ENCODE measurements around the gene CDK11B.
"Not testable (repeated sequence)": the region's sequence is repeated elsewhere in the genome, so short reads cannot be mapped to it uniquely, and the experiment has no call there.

Gene CDK11B

GRCh38 chr1:1662830-1663560 lies 4.2 kb upstream of the CDK11B start:
- not testable (repeated sequence) for DNase-seq (ENCODE audit: low read depth, low spot score)

DNA sequence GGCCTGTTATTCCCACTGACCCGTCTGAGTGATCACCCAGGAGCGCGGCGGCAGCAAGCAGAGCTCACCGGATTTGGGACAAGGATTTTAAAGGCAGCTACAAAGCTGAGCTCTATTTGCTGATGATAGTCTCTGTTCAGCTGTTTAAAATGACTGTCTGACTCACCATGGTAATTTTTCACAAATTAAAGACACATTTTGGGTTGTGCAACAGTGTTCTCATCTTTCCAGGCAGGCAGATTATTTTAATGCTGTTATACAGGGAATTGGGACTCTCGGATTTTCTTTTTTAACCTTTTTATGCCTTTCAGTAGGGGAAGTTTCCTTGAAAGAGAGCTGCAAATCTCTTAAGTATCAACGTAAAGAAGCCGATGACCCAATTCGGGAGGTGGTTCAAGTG lies 3.6 kb upstream of the CDK11B start:
- DNase-seq (ENCODE audit: low read depth, low spot score): not testable (repeated sequence)

- not testable (repeated sequence) for DNase-seq (ENCODE audit: low read depth, low spot score)
Measured at GRCh38 chr1:1648265-1648664, 10.5 kb downstream of the CDK11B start.

DNA sequence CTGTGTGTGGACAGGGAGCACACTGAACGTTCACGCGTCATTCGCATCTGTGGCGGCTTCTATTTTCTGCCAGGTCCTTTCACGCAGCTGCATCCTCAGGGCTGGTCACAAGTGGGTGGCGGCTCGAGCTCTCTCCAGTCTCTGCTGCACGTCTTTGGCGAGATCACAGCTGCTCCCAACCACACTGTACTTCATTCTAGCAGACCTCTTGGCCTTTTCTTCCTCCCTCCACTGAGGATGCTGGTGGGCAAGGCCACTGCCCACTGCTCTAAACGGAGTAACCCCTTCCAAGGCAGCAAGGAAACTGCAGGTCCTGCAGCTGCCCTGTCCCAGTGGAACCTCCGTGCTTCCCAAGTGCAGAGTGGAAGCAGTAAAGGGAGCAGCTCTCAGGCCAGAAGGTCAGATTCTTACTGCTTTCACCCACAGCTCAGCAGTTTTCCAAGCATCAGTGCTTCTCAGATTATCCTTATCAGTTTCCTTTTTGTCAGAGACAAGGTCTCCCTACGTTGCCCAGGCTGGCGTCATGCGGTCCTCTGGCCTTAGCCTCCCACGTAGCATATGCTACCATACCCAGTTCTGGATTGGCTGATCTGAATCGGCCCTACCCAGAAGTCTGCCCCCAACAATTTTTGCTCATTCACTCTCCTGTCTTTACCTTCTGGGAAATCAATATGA lies 11.1 kb downstream of the CDK11B start:
- not testable (repeated sequence) for DNase-seq (ENCODE audit: low read depth, low spot score)

DNA sequence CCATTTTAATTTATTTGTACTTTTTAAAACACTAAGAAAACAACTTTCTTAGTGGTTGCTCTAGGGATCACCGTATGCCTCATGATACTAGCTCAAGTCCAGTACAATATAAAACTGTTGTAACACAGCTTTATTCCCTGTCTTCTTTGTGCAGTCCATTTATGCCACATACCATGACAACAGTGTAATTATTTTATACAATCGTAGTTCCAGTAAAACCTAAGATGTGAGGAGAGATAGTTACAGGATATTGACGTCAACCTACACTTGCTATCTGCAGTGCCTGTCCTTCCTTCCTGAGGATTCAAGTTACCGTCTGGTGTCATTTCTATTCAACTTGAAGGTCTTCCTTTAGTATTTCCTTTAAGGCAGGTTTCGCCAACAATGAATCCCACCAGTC lies 12.5 kb downstream of the CDK11B start:
- not testable (repeated sequence) for DNase-seq (ENCODE audit: low read depth, low spot score)

GRCh38 chr1:1640711-1641461 lies 17.9 kb downstream of the CDK11B start:
- not testable (repeated sequence) for DNase-seq (ENCODE audit: low read depth, low spot score)

DNA sequence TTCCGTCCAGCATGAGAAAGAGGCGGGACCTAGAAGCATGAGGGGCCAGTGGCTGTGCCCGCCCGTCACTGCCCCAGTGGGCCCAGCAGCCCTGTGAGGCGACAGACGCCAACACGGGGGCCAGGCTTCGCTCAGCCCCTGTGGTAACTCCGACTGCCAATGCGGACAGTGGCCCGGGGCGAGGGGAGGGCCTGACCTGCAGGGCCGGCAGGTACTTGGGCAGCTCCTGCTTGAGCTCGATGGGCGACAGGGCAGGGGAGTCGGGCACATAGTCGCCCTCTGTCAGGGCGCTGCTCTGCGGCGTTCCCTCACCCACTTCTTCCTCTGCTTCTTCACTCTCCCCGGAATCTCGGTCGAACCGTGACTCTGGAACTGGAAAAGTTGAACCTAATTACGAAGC lies 18.7 kb downstream of the CDK11B start:
- DNase-seq (ENCODE audit: low read depth, low spot score): not testable (repeated sequence)

GRCh38 chr1:1639368-1639767 lies 19.4 kb downstream of the CDK11B start:
- DNase-seq (ENCODE audit: low read depth, low spot score): not testable (repeated sequence)

DNA sequence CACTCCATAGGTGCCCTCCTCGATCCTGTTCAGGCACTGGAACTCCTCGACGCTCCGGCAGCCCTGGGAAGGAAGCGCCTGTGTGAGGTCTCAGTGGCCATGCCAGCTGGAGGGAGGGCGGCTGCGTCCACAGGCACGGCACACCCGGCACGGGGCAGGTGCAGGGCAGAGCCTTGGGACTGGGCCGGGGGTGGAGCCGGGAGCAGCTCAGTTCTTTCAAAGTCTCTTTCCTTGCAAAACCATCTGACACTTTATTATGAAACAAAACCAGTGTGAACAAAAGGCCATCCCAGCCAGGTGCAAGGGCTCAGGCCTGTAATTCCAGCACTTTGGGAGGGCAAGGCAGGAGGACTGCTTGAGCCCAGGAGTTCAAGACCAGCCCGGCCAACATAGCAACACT lies 20.3 kb downstream of the CDK11B start:
- not testable (repeated sequence) for DNase-seq (ENCODE audit: low read depth, low spot score)

GRCh38 chr1:1637479-1637875 lies 21.3 kb downstream of the CDK11B start:
- DNase-seq (ENCODE audit: low read depth, low spot score): not testable (repeated sequence)

DNA sequence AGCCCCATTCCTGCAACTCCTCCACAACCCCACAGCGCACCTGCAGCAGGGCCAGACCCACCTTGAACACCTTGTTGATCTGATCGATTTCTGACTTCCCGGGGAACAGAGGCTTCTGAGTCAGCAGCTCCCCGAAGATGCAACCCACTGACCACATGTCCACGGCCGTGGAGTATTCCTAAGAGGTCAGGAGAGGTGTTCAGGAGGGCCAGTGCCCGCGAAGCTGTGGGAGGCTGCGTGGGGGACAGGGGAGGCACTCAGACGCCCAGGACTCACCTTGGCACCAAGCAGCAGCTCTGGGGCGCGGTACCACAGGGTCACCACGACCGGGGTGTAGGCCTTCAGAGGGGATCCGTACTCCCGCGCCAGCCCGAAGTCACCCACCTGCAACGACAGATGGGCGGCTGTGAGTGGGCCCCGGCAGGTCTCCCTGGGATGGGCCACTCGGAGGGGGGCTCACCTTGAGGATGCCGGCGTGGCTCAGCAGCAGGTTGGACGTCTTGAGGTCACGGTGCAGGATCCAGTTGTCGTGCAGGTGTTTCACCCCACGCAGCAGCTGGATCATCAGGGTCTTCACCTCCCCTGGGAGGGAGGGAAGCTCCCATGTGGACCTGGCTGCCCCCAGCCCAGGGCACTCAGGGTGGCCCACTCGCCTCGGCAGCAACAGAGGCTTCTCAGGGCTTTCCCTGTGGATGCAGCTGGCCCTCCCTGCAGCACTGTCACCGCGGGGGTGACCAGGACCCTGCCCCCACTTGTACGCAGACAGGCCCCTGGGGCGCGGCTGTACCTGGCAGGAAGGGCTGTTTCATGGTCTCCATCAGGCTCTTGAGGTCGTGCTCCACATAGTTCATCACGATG lies 22.0 kb downstream of the CDK11B start:
- not testable (repeated sequence) for DNase-seq (ENCODE audit: low read depth, low spot score)

DNA sequence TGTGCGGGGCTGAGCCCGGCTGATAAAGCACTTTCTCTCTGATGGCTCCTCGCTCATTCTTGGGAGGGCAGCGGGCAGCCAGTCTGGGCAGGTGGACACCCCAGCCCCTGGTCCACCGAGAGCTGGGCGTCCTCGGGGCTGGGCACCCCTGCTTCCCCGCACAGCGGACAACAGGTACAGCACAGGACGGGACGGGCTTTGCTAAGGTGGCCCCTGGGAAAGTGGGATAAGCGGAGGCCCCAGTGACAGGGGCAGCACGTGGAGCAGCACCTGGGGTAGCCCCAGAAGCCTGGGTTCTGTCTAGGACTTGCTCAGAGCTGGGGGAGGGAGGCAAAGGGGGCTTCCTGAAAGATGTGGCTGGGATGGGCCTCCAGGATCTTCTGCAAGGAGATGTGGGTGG lies 24.2 kb downstream of the CDK11B start:
- not testable (repeated sequence) for DNase-seq (ENCODE audit: low read depth, low spot score)

- not testable (repeated sequence) for DNase-seq (ENCODE audit: low read depth, low spot score)
Measured at GRCh38 chr1:1633409-1633808, 25.4 kb downstream of the CDK11B start.

- DNase-seq (ENCODE audit: low read depth, low spot score): no peak
Measured at GRCh38 chr1:1631782-1632420, 26.9 kb downstream of the CDK11B start, which contains the start of gene MMP23B. MMP23B (plus strand) TSS chr1:1632173; CDS start chr1:1632219, 46 bp downstream.

DNA sequence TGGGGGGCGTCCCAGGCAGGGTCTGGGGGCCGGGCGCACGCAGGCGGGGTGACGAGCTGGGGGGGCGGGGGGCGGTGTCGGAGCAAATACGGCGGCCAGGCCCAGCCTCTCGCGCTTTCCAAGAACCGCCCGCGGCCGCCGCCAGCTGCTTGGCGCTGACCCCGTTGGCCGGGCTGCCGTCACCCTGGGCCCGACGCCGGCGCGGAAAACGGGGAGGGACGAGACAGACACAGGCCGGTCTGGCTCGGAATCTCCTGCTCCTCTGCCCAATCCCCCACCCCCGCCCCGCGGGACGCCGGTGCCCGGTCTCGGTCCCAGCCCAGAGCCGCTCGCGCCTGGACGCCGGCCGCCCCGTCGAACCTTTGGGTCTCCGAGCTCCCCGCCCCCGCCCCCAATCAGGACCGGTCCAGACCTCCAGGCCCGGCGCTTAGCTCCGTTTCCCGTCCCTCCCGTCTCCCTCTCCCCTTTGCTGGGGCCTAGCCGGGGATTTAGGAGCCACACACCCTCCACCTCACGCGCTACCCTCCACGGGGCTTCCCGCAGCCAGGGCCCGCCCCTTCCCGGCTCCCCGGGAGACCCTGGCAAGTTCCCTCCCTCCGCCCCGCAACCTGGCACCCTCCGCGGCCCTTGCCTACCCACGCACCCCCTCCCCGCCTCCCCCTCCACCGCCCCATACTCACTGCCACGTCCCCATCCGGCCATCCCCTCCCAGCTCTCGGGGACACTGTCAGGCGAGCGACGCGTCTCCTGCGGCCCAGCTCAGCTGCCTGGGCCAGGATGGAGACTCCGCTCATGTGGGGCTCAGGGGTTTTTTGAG lies 27.6 kb downstream of the CDK11B start:
- no peak for DNase-seq (ENCODE audit: low read depth, low spot score)

DNA sequence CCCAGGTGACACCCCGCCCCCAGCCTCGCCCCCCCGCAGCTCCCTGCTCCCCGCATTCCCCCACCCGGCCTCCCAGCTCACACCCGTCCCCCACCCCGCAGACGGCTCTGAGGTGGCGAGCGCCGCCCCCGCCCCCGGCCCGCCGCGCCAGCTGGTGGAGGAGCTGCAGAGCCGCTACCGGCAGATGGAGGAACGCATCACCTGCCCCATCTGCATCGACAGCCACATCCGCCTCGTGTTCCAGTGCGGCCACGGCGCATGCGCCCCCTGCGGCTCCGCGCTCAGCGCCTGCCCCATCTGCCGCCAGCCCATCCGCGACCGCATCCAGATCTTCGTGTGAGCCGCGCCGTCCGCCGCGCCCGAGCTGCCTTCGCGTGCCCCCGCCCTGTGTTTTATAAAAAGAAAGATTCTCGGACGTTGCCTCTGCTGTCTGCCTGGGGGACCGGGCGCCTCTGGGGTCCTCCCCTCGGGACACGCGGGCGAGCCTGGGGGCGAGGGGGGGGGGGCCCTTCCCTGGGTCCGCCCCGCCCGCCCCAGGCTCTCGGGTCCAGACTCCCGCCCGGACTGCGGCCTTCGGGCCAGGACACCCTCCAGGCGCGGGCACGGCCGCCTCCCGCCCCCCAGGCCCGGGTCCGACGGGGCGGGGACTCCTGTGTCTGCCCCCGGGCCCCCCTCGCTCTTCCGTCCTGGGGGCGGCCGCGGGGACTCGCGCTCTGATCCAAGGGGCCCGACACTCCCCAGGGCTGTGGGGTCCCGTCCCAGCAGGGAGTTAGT lies 28.4 kb downstream of the CDK11B start:
- DNase-seq (ENCODE audit: low read depth, low spot score): peak; percentile 80

DNA sequence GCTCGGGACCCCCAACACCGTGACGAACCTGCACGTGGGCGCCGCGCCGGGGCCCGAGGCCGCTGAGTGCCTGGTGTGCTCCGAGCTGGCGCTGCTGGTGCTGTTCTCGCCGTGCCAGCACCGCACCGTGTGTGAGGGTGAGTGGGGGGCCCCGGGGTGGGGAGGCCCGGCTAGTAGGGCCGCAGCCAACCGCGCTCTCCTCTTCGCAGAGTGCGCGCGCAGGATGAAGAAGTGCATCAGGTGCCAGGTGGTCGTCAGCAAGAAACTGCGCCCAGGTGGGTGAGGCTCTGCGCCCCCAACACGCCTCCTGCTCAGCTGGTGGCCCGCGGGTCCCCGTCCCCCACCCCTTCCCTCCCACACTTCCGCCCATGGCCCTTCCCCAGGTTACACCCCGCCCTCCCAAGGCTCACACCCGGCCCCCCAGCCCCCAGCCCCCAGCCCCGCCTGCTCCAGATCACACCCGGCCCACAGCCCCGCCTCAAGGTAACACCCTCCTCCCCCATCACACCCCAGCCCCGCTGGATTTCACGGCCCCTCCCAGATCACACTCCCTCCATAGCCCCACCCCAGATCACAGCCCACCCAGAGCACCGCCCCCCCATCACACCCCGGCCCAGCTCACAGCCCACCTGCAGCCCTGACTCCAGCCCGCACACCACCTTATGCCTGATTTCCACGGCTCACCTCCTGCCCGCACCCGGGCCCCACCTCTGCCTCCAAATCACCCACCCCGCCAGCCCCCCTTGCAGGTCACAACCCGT lies 29.2 kb downstream of the CDK11B start:
- peak; percentile 39 for DNase-seq (ENCODE audit: low read depth, low spot score)

GRCh38 chr1:1628754-1629429 lies 29.9 kb downstream of the CDK11B start:
- DNase-seq (ENCODE audit: low read depth, low spot score): no peak
